ENCODE results near the gene ULK3. TPM values are rescaled to one million over a fixed set of nuclear protein-coding genes. Genes with fewer than 3 reads are reported as not detected.

Gene ULK3
- total and polyA plus RNA-seq, 2 donors (not counting 1 experiment from before 2014, with no cell fraction given): 51.1 to 108 TPM

GRCh38 chr15:74826364-74826819, 16.6 kb downstream of the ULK3 start, which contains the start of gene CPLX3:
Gene CPLX3 (plus strand): TSS chr15:74826627. CDS start chr15:74826704, 77 bp downstream.
- ChIA-PET POLR2A (interaction anchor here (0.6 kb wide), 1 partner anchor 13 kb away, joined by 6 read pairs; no protein-coding TSS in a partner anchor), CTCF (interaction anchor here (0.7 to 2.5 kb wide), 6 partner anchors 10 to 193 kb away, joined by 3 to 9 read pairs (median 4); no protein-coding TSS in a partner anchor)
- H3K36me3 ChIP-seq (replicated peaks in 1 of 2; ENCODE audit: control extremely low read depth in 1 of 2, control insufficient read depth in 1 of 2, extremely low read depth in 1 of 2, insufficient read depth in 2 of 2, low read length in 1 of 2): no peaks in the 10 kb centered on the region
- intact Hi-C loops (cut with micrococcal nuclease): no loop called here
- no peak for TF ChIP-seq EZH2 (IDR thresholded peaks at IDR 0.05; ENCODE audit: borderline replicate concordance, insufficient read depth, low read depth, low read length, poor library complexity, severe bottlenecking)
- no peak for TF ChIP-seq CTCF (IDR thresholded peaks at IDR 0.05)
- Mint-ChIP-seq H3K9me3 (ENCODE audit: insufficient read depth) (no peaks in the 10 kb centered on the region), H3K27me3 (peaks cover 31% of the 10 kb centered on the region), H3K4me1 (peaks cover 12% of the 10 kb centered on the region), H3K27ac (no peak within 1 kb of the TSS), H3K4me3 (no peak within 1 kb of the TSS)
- DNase-seq: peak; percentile 60
- H3K9ac ChIP-seq (ENCODE audit: low read length): no peak within 1 kb of the TSS
- peaks cover 4% of the 10 kb centered on the region for H4K20me1 ChIP-seq (ENCODE audit: control insufficient read depth, insufficient read depth, low read length, poor library complexity, severe bottlenecking)
- whole genome bisulfite sequencing (ENCODE audit: insufficient coverage): 12% methylated on average over 27 of the region's 44 CpGs
- H3K27me3 ChIP-seq (replicated peaks in 1 of 4; ENCODE audit: control extremely low read depth in 1 of 4, control insufficient read depth in 3 of 4, insufficient read depth in 4 of 4, low read length in 3 of 4): peaks cover 0 to 45% (median 17%) of the 10 kb centered on the region in 4 experiments
- peaks cover 4% of the 10 kb centered on the region for H3K79me2 ChIP-seq (ENCODE audit: control insufficient read depth, insufficient read depth, low read length)
- peaks cover 11 to 12% of the 10 kb centered on the region in 2 donors for H3K4me1 ChIP-seq (ENCODE audit: control insufficient read depth in 2 of 2, insufficient read depth in 2 of 2, low read length in 2 of 2)
- ATAC-seq (ENCODE audit: low read depth): peak; percentile 54
- H3K9me3 ChIP-seq (ENCODE audit: control extremely low read depth in 1 of 3, control insufficient read depth in 2 of 3, insufficient read depth in 1 of 3, low read length in 2 of 3): peaks cover 0 to 22% (median 0%) of the 10 kb centered on the region in 3 donors
- no peak within 1 kb of the TSS for H3K4me2 ChIP-seq (replicated peaks; ENCODE audit: low read depth, low read length, poor library complexity, severe bottlenecking)
- no peak within 1 kb of the TSS for H3K4me3 ChIP-seq (ENCODE audit: control extremely low read depth in 1 of 5, extremely low read depth in 1 of 5, insufficient read depth in 1 of 5, low read depth in 2 of 5, low read length in 4 of 5)
- no peak within 1 kb of the TSS for H2AFZ ChIP-seq (ENCODE audit: insufficient read depth, low read depth, low read length, poor library complexity, severe bottlenecking)
- H3K27ac ChIP-seq (ENCODE audit: low read length in 2 of 2): no peak within 1 kb of the TSS

GRCh38 chr15:74825866-74826265, 17.1 kb downstream of the ULK3 start:
- no peak overlapping the region for H3K4me3 Mint-ChIP-seq
- POLR2A ChIA-PET: interaction anchor here (0.6 kb wide), 1 partner anchor 12 kb away, joined by 6 read pairs; no protein-coding TSS in a partner anchor

More at GRCh38 chr15:74825866-74826265, 17.1 kb downstream of the ULK3 start:
- intact Hi-C loops (cut with micrococcal nuclease): no loop called here
- Histone ChIP-seq H3K9ac (ENCODE audit: low read length) (no peak overlapping the region), H2AFZ (ENCODE audit: insufficient read depth, low read depth, low read length, poor library complexity, severe bottlenecking) (no peak overlapping the region), H3K27ac (ENCODE audit: low read length in 2 of 2) (no peak overlapping the region), H3K4me2 (replicated peaks; ENCODE audit: low read depth, low read length, poor library complexity, severe bottlenecking) (no peak overlapping the region), H3K27me3 (replicated peaks in 1 of 4; ENCODE audit: control extremely low read depth in 1 of 4, control insufficient read depth in 3 of 4, insufficient read depth in 4 of 4, low read length in 3 of 4) (peaks cover 0 to 45% (median 17%) of the 10 kb centered on the region in 4 experiments), H3K9me3 (ENCODE audit: control extremely low read depth in 1 of 3, control insufficient read depth in 2 of 3, insufficient read depth in 1 of 3, low read length in 2 of 3) (peaks cover 0 to 22% (median 0%) of the 10 kb centered on the region in 3 donors), H4K20me1 (ENCODE audit: control insufficient read depth, insufficient read depth, low read length, poor library complexity, severe bottlenecking) (peaks cover 4% of the 10 kb centered on the region), H3K4me3 (ENCODE audit: control extremely low read depth in 1 of 5, extremely low read depth in 1 of 5, insufficient read depth in 1 of 5, low read depth in 2 of 5, low read length in 4 of 5) (no peak overlapping the region), H3K36me3 (replicated peaks in 1 of 2; ENCODE audit: control extremely low read depth in 1 of 2, control insufficient read depth in 1 of 2, extremely low read depth in 1 of 2, insufficient read depth in 2 of 2, low read length in 1 of 2) (no peaks in the 10 kb centered on the region), H3K4me1 (ENCODE audit: control insufficient read depth in 2 of 2, insufficient read depth in 2 of 2, low read length in 2 of 2) (peaks cover 17 to 18% of the 10 kb centered on the region in 2 donors), H3K79me2 (ENCODE audit: control insufficient read depth, insufficient read depth, low read length) (peaks cover 7% of the 10 kb centered on the region)
- Mint-ChIP-seq H3K9me3 (ENCODE audit: insufficient read depth) (no peaks in the 10 kb centered on the region), H3K27ac (no peak overlapping the region), H3K4me1 (peaks cover 18% of the 10 kb centered on the region), H3K27me3 (peaks cover 31% of the 10 kb centered on the region)
- WGBS (ENCODE audit: insufficient coverage): 86% methylated on average over 3 of the region's 10 CpGs
- TF ChIP-seq CTCF (IDR thresholded peaks at IDR 0.05): no peak
- no peak for TF ChIP-seq EZH2 (IDR thresholded peaks at IDR 0.05; ENCODE audit: borderline replicate concordance, insufficient read depth, low read depth, low read length, poor library complexity, severe bottlenecking)
- no peak for ATAC-seq (ENCODE audit: low read depth)
- CTCF ChIA-PET: interaction anchor here (0.7 to 2.5 kb wide), 5 partner anchors 10 to 193 kb away, joined by 4 to 9 read pairs (median 5); no protein-coding TSS in a partner anchor
- no peak for DNase-seq
